Colonic mucosa (tissue), 4 donors: ENCODE data around the gene KLF6. TPM values are rescaled to one million over a fixed set of nuclear protein-coding genes. Genes with fewer than 3 reads are reported as not detected.

Experiments
- DNase-seq: peaks from one replicate; pipeline ENCODE4 v3.0.0-alpha.2; 2020
- H3K27ac ChIP-seq: fragments of 200-600 bp; one replicate; pipeline ENCODE4 v1.8.0; 2021
- H3K27me3 ChIP-seq: fragments of 200-600 bp; one replicate; pipeline ENCODE4 v1.8.0; 2021
- H3K36me3 ChIP-seq: fragments of 200-600 bp; one replicate; pipeline ENCODE4 v1.8.0; 2021
- H3K4me1 ChIP-seq: fragments of 200-600 bp; one replicate; pipeline ENCODE4 v1.8.0; 2021; ENCODE audit warnings: mild to moderate bottlenecking
- H3K4me3 ChIP-seq: fragments of 200-600 bp; one replicate; pipeline ENCODE4 v1.8.0; 2021
- H3K9ac ChIP-seq, 2 donors: one replicate each; pipeline ENCODE4 v1.7.0; 2013; ENCODE audit warnings: control low read depth in 2 of 2, low read depth in 2 of 2, low read length in 2 of 2
- H3K9me3 ChIP-seq: fragments of 200-600 bp; one replicate; pipeline ENCODE4 v1.8.0; 2021
- CTCF ChIP-seq: fragments of 200-600 bp; IDR thresholded peaks from one replicate; pipeline ENCODE4 v1.8.0; 2022; ENCODE audit warnings: antibody characterized with exemption, mild to moderate bottlenecking
- intact Hi-C: fragments of 100-400 bp; cut with DNase I; formaldehyde crosslinking; loops from one replicate; pipeline ENCODE4 v1.14.1; 2022
- total RNA-seq, 2 donors: library from RNA; stranded (reverse); fragmentation: NEBNext Ultra II Directional in 1 of 2; extraction: Animal tissue kit (Norgen Biotek cat#: 25700) in 1 of 2; gene quantifications; one replicate each; pipeline ENCODE4 v1.2.1, GENCODE V29; 2021
- donor health status: healthy.
- donor health status: DM: no; HTN: no; CAD: no.
- donor health status: DM: no; HTN: no; CAD: no.

The KLF6 gene
- total RNA-seq, 2 donors from 2014 or later: 106 to 299 TPM

DNA sequence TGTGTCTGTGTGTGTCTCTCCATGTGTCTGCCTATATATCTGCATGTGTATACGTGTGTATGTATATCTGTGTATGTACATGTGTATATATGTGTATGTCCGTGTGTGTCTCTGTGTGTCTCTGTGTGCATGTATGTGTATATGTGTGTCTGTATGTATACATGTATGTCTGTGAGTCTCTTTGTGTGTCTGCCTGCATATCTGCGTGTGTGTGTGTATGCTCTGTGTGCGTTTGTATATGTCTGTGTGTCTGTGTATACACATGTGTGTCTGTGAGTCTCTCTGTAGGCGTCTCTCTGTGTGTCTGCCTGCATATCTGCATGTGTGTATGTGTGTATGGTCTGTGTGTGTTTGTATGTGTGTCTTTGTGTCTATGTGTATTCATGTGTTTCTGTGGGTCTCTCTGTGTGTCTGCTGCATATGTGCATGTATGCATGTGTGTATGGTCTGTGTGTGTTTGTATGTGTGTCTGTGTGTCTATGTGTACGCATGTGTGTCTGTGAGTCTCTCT lies 23.7 kb upstream of the KLF6 start:
- Histone ChIP-seq H3K9me3 (no peaks in the 10 kb centered on the region), H3K4me3 (no peak overlapping the region), H3K36me3 (no peaks in the 10 kb centered on the region), H3K27me3 (no peaks in the 10 kb centered on the region), H3K9ac (peak overlapping the region; percentile 40 to 74), H3K27ac (peak overlapping the region; percentile 91), H3K4me1 (peaks cover 17% of the 10 kb centered on the region)
- DNase-seq: no peak
- no peak for TF ChIP-seq CTCF
- intact Hi-C loops: no loop called here

GRCh38 chr10:3807928-3808496 lies 23.0 kb upstream of the KLF6 start:
- Histone ChIP-seq H3K27ac (peak overlapping the region; percentile 91), H3K36me3 (no peaks in the 10 kb centered on the region), H3K4me3 (no peak overlapping the region), H3K27me3 (no peaks in the 10 kb centered on the region), H3K9ac (peak overlapping the region in 1 of 2 donors; percentile 74), H3K9me3 (no peaks in the 10 kb centered on the region), H3K4me1 (peaks cover 17% of the 10 kb centered on the region)
- intact Hi-C loops: no loop called here
- no peak for DNase-seq
- TF ChIP-seq CTCF: no peak

DNA sequence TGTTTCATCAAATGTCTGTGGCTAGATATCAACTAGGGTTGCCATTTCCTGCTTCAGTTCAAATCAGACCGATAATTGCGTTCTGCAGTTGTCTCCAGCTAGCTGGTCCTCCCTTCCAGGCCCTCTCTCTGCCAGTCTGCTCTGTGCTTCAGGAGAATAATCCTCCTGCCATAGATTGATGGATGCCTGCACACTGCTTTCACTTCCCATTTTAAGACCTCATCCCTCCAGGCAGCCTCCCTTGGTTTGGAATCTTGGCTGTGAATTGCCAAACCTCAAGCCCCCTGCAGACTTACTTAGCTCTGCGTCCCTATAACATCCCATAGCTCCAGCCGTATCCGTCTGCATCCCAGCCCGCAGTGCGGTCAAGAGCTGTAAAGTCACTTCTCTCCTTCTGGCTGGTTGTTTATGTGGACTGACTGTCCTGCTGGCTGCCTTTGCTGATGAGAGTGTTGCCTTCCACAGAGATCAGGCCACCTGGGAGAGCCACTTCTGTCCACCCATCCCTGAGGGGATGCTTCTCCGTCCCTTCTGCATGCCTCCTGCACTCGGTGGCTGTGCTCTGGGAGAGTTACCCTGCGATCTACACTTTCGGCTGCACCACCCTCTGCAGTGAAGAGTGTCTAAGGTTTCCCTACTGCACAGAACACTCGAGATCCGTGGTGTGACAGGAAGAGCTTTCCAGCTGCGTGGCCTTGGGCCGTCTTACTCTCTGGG lies 22.4 kb upstream of the KLF6 start:
- no peak overlapping the region for H3K4me3 ChIP-seq

DNA sequence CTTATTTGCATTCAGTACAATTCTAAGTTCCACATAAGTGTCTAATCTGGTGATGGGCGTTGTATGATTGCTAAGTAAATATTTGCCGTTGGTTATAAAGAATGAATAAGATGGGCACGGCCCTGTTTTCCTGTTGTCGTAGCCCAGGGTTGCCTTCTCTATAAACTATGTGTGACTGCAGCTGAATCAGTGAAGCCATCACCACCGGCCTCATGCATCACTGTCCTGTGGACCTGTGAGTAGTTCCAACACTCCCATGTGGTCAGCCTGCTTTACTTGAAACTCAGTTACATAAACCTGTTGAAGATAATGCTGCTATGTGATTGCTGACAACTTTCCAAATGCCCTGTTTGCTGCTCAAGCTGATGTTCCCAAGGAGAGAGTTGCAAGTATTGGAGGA lies 21.6 kb upstream of the KLF6 start:
- H3K4me3 ChIP-seq: no peak overlapping the region
- DNase-seq: peak; percentile 83
- intact Hi-C loops: no loop called here
- H3K27ac ChIP-seq: peak overlapping the region; percentile 91
- H3K4me1 ChIP-seq: peaks cover 17% of the 10 kb centered on the region
- H3K9me3 ChIP-seq: no peaks in the 10 kb centered on the region
- H3K9ac ChIP-seq: peak overlapping the region in 1 of 2 donors; percentile 74
- no peak for TF ChIP-seq CTCF
- H3K27me3 ChIP-seq: no peaks in the 10 kb centered on the region
- no peaks in the 10 kb centered on the region for H3K36me3 ChIP-seq

More for the DNA sequence above, 22.4 kb upstream of the KLF6 start:
- intact Hi-C loops: no loop called here
- no peak for TF ChIP-seq CTCF
- peak overlapping the region; percentile 91 for H3K27ac ChIP-seq
- H3K27me3 ChIP-seq: no peaks in the 10 kb centered on the region
- no peaks in the 10 kb centered on the region for H3K36me3 ChIP-seq
- H3K9me3 ChIP-seq: no peaks in the 10 kb centered on the region
- H3K4me1 ChIP-seq: peaks cover 17% of the 10 kb centered on the region
- H3K9ac ChIP-seq: peak overlapping the region in 1 of 2 donors; percentile 74
- no peak for DNase-seq

GRCh38 chr10:3805791-3806461 lies 20.9 kb upstream of the KLF6 start:
- H3K4me3 ChIP-seq: no peak overlapping the region
- intact Hi-C loops: no loop called here
- peaks cover 17% of the 10 kb centered on the region for H3K4me1 ChIP-seq
- peak overlapping the region; percentile 91 for H3K27ac ChIP-seq
- H3K36me3 ChIP-seq: no peaks in the 10 kb centered on the region
- H3K27me3 ChIP-seq: no peaks in the 10 kb centered on the region
- no peaks in the 10 kb centered on the region for H3K9me3 ChIP-seq
- no peak for TF ChIP-seq CTCF
- peak overlapping the region; percentile 57 to 61 for H3K9ac ChIP-seq
- no peak for DNase-seq
